GM12865 (cell line): ENCODE results near the gene TGFB2.

Source experiments
- DNase-seq: peaks from one replicate; pipeline ENCODE4 v3.0.0; 2010; ENCODE audit warnings: low read depth
- H3K4me3 ChIP-seq: 2 replicates; pipeline ENCODE4 v1.5.1; 2011; ENCODE audit warnings: mild to moderate bottlenecking, low read depth, low read length, control low read depth
- TF ChIP-seq, protein P1 (sequence below): IDR thresholded peaks from 2 replicates; pipeline ENCODE4 v1.5.1; 2011; ENCODE audit warnings: low read length, control low read depth, low read depth, inconsistent platforms; ENCODE audit not compliant: insufficient read depth; ENCODE audit errors: missing control alignments

Gene TGFB2

DNA sequence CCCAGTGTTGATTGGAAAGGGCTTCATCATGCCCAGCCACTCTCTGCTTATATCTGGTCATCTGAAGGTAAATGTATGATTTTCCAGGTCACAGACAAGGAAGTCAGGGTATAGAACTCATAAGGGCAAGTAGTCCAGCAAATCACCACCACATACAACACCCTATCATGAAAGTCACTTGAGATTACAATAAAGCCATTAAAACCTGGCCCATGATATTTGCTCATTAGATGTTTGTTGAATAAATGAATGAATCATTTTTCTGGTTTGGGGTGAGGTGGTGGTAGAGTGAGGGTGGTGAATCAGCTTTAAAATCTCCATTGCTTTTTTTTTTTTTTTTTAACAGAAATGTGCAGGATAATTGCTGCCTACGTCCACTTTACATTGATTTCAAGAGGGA, 91.9 kb downstream of the TGFB2 start:
- H3K4me3 ChIP-seq = no peak overlapping the region
- no peak for DNase-seq
- TF ChIP-seq, protein P1, sequence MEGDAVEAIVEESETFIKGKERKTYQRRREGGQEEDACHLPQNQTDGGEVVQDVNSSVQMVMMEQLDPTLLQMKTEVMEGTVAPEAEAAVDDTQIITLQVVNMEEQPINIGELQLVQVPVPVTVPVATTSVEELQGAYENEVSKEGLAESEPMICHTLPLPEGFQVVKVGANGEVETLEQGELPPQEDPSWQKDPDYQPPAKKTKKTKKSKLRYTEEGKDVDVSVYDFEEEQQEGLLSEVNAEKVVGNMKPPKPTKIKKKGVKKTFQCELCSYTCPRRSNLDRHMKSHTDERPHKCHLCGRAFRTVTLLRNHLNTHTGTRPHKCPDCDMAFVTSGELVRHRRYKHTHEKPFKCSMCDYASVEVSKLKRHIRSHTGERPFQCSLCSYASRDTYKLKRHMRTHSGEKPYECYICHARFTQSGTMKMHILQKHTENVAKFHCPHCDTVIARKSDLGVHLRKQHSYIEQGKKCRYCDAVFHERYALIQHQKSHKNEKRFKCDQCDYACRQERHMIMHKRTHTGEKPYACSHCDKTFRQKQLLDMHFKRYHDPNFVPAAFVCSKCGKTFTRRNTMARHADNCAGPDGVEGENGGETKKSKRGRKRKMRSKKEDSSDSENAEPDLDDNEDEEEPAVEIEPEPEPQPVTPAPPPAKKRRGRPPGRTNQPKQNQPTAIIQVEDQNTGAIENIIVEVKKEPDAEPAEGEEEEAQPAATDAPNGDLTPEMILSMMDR = no peak

DNA sequence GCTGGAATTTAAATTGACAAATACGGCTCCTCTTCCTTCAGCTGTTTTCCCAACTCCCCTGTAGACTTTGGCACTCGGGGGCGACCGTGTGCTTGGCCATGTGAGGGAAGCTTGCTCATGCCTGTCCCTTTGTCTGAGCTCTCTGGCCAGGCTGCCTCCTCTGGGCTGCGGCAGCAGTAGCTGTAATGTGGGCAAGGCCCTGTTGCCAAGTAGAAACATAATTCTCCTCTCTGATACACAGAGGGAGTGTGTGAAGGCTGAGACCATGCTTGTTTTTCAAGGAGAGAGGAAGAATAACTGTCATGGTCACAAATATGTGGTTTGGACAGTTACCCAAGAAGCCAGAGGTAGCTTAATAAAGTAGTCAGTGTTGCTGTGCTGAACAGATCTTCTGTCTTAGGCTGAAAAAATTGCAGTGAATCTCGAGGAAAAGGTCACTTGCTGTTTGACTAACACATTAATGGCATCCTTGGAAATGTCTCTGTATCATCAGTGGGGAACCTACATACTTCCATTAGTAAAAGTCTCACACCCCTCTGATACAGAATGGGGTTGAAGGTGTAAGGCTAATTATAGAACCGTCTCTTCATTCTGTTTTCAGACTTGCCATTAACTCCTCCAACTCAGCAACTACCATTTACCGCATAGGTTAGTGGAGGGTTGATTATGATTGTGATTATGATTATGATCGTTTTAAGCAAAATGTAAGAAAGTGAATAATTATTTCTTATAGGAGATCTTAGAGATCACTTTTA, 94.6 kb downstream of the TGFB2 start:
- DNase-seq = no peak
- TF ChIP-seq, protein P1 = no peak
- H3K4me3 ChIP-seq = no peak overlapping the region

DNA sequence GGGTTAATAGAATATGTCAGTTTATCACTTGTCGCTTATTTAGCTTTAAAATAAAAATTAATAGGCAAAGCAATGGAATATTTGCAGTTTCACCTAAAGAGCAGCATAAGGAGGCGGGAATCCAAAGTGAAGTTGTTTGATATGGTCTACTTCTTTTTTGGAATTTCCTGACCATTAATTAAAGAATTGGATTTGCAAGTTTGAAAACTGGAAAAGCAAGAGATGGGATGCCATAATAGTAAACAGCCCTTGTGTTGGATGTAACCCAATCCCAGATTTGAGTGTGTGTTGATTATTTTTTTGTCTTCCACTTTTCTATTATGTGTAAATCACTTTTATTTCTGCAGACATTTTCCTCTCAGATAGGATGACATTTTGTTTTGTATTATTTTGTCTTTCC, 98.1 kb downstream of the TGFB2 start:
- no peak overlapping the region for H3K4me3 ChIP-seq
- TF ChIP-seq, protein P1 = no peak
- no peak for DNase-seq

DNA sequence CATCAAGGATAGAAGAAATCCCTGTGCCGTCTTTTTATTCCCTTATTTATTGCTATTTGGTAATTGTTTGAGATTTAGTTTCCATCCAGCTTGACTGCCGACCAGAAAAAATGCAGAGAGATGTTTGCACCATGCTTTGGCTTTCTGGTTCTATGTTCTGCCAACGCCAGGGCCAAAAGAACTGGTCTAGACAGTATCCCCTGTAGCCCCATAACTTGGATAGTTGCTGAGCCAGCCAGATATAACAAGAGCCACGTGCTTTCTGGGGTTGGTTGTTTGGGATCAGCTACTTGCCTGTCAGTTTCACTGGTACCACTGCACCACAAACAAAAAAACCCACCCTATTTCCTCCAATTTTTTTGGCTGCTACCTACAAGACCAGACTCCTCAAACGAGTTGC, 99.0 kb downstream of the TGFB2 start:
- no peak overlapping the region for H3K4me3 ChIP-seq
- DNase-seq = no peak
- TF ChIP-seq, protein P1 = no peak

DNA sequence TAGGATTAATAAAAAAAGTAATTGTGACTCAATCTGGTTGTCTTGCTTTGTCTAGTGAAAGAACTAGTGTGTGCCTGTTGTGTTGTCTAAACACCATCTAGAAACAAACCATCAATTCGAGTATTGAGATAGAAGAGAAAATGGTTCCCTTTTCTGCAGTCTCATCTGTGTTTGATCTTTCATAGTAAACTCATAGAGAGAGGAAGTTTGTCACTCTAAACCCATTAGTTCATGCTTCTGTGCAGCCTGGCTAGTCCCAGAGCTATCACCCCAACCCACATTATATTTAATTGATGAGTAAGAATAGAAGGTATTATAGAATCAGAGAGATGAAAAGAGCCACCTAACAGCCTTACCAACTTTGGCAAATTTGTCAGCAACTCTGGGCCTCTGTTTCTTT, 99.5 kb downstream of the TGFB2 start:
- H3K4me3 ChIP-seq = no peak overlapping the region
- TF ChIP-seq, protein P1 = no peak
- DNase-seq = no peak

DNA sequence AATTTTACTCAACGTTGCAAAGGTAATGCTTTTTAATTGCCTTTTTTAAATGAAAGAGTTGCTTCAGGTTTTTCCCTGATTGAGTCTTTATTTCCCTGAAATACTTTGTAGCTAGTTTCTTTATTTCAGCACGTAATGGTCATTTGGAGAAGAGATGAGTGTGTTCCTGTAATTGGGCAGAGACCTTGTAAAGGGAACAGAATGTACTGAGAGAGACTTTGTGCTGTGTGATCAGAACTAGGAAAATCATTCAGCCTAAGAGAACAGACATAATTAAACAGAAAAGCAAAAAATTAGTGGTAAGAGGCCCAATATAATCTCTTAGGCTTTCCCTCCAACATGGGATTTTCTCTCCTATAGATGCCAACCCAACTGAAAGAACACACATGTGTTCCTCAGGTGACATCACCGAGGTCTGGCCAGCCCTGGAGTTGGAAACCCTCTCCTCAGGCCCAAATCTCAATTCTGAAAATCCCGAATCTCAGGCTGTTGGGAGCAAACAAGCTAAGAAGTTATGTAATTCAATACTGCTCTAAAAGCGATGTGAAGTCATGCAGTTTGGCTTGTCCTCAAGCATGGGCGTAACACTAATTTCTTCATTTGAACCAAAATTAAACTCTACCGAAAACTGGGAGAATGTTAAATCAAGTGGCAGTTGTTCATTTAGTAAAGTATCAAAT, 102.0 kb downstream of the TGFB2 start:
- no peak for DNase-seq
- H3K4me3 ChIP-seq = no peak overlapping the region
- TF ChIP-seq, protein P1 = no peak

DNA sequence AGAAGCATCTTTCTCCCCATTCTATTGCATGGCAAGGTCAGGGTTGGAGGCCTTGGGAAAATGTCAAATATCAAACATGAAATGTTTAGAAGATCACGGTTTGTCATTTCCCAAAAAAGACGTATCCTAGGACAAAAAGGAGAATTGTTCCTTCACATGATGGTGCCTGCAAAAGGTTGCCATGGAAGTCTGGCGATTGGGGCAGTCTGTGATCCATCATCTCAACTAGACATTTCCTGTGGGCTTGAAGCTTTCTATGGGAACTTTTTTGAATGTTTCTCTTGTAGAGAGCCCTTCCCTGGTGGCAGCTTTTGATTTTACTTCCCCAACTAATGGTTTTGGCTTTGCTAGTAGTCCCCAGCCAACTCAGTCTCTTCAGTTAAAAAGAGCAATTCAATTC, 106.3 kb downstream of the TGFB2 start:
- H3K4me3 ChIP-seq = no peak overlapping the region
- TF ChIP-seq, protein P1 = no peak
- DNase-seq = no peak
